GM10266 (cell line): Measurements from ENCODE around the gene MS4A10.
A peak's percentile ranks its signal among the peaks of the same experiment; 100 is the strongest.
"Not testable (repeated sequence)": the region's sequence is repeated elsewhere in the genome, so short reads cannot be mapped to it uniquely, and the experiment has no call there.

Source experiments
- DNase-seq: peaks from one replicate; pipeline ENCODE4 v3.0.0; 2012; ENCODE audit errors: extremely low spot score
- CTCF ChIP-seq: IDR thresholded peaks from 2 replicates; pipeline ENCODE4 v1.5.1; 2012; ENCODE audit warnings: mild to moderate bottlenecking, low read depth; ENCODE audit not compliant: control insufficient read depth, insufficient read depth; ENCODE audit errors: missing control alignments

MS4A10 gene

GRCh38 chr11:60810569-60810968 is 25.4 kb downstream of the MS4A10 start:
- no peak for TF ChIP-seq CTCF
- no peak for DNase-seq

GRCh38 chr11:60813324-60813723 is 28.2 kb downstream of the MS4A10 start:
- TF ChIP-seq CTCF = no peak
- no peak for DNase-seq

DNA sequence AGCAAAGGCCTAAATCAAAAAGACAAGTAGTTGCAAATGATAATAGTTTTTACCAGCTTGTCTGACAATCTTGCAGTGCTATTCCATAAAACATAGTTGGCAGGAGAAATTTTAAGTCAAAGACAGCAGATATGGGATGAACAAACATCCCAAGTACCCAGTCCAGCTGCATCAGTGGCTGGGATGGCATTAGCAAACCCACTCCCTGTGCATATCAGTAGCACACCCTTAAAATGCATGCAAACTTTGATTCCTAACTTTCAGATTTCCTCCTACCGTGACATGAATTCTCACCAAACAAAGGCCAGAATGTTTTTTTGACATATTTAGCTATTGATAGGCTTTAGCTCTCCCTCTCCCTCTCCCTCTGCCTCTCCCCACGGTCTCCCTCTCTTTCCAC is 29.0 kb downstream of the MS4A10 start:
- TF ChIP-seq CTCF = no peak
- DNase-seq = no peak

DNA sequence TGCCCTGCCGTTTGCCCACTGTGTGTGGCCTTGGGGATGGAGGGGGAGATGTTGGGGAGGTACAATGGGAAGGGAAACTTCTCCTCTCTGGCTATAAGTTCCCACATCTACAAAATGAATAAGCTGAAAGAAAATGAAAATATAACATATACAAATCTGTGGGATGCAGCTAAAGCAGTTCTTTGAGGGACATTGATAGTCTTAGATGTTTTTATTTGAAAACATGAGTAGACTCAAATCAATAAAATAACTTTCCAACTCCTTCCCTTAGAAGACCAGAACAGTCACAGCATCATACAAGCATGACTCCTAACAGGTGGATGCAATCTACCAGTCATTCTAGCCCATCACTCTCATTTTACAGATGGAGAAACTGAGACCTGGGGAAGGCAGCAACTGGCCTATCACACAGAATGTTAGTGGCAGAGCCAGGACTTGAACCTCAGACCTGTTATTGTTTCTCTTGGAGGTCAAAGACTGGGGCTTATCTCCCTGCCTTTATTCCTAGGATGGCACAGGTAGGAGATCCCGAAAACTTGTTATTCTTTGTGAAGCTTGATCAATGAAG is 31.5 kb downstream of the MS4A10 start:
- TF ChIP-seq CTCF = no peak
- no peak for DNase-seq

- no peak for TF ChIP-seq CTCF
- no peak for DNase-seq
Observed at GRCh38 chr11:60818057-60818456, 32.9 kb downstream of the MS4A10 start.

DNA sequence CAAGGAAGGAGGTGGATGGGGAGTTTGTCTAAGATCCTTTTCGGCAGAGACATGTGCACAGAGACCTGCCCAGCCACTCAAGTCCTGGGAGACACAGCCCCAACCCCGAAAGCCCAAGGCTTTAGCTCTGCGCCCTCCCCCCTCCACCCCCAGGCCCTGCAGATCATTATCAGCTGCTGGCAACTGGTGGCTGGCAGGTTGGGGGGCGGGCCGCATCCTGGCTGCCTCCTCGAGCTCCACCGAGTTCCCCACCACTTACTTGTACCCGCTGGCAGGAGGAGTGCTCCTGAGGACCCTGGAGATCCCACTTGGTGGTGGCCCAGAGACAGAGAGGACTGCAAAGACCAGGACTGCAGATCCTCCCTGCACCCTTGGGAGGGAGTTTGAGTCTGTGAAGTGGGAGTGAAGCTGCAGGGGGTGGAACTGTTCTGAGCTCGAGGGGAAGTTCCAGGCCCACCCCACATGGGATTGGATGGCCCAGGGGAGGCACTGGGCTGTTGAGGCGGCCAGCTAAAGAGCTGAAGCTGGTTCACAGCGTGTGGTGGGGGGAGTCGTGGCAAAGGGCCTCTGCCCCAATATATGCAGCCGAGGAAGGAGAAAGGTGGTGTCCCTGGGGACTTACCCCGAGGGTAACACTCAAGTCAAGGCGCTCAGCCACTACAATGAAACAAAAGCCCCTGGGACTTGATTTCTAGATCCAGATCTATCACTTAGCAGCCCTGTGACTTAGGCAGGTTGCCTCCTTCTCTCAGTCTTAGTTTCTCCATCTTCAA is 36.9 kb downstream of the MS4A10 start:
- peak; percentile 45 for DNase-seq
- TF ChIP-seq CTCF = no peak

- not testable (repeated sequence) for DNase-seq
Observed at GRCh38 chr11:60823745-60824306, 38.7 kb downstream of the MS4A10 start.
